Measurements from ENCODE around the gene ZFYVE28.

- TF ChIP-seq CTCF (IDR thresholded peaks at IDR 0.05) (no peak), POLR2A (IDR thresholded peaks at IDR 0.05) (no peak)
Observed at GRCh38 chr4:2461246-2461960, 43.0 kb upstream of the ZFYVE28 start.

Data from Peyer's patch (tissue), 4 donors.